Iris pigment epithelial cell (primary cell): ENCODE results near the gene SLC16A11.

Experiments used
- DNase-seq: peaks from one replicate; pipeline ENCODE4 v3.0.0-alpha.2; 2011; ENCODE audit warnings: low read depth

Gene SLC16A11

GRCh38 chr17:7025245-7025644 is 18.6 kb downstream of the SLC16A11 start:
- DNase-seq: no peak

- no peak for DNase-seq
These were observed 19.5 kb downstream of the SLC16A11 start for GRCh38 chr17:7024402-7024785.

DNA sequence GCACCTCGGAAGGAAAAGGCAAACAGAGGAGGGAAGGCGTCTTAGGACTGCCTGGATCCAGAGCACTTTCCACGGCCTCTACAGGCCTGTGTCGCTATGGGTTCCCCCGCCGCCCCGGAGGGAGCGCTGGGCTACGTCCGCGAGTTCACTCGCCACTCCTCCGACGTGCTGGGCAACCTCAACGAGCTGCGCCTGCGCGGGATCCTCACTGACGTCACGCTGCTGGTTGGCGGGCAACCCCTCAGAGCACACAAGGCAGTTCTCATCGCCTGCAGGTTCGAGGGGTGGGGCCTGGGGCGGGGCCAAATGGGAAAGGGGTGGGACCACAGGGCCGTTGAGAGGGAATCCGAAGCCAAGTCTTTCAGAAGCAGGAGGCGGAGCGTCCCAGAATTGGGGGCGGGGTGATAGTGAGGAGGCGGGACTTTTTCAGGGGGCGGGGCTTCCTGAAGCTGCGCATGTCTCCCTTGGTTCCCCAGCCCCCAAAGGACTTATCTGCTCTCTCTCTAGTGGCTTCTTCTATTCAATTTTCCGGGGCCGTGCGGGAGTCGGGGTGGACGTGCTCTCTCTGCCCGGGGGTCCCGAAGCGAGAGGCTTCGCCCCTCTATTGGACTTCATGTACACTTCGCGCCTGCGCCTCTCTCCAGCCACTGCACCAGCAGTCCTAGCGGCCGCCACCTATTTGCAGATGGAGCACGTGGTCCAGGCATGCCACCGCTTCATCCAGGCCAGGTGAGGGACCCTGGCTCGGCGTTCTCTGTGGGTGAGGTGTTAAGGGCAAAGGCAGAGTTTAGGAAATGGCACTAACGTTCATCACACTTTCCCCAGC is 20.1 kb downstream of the SLC16A11 start:
- peak; percentile 90 for DNase-seq

- DNase-seq: no peak
These were observed 20.9 kb downstream of the SLC16A11 start, which contains the start of gene BCL6B for GRCh38 chr17:7022781-7023571. TSS of gene BCL6B (plus strand) at chr17:7023050. CDS start at chr17:7023672, 622 bp downstream.

- no peak for DNase-seq
These were observed 21.7 kb downstream of the SLC16A11 start for GRCh38 chr17:7021993-7022778.

GRCh38 chr17:7020894-7021664 is 22.8 kb downstream of the SLC16A11 start:
- DNase-seq: no peak

GRCh38 chr17:7019839-7020519 is 23.9 kb downstream of the SLC16A11 start:
- DNase-seq: no peak

DNA sequence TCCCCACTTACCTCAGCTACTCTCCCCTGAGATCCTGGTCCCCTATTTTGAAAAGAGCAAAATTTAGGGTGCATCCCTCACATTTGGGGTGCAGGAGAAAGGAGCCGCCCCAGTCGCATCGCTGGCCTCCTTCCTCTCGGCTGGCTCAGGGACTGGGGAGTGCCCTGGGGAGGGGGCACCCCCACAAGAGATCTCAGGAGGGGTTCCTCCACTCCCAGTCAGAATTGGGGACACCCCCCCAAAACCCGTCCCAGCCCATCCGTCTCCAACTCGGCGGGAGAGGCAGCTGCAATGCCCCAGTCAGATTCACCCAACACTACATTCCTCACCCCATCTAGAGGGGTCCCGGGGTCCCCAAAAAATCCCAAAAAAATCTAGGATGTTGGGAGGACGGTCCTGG is 24.5 kb downstream of the SLC16A11 start:
- DNase-seq: no peak

DNA sequence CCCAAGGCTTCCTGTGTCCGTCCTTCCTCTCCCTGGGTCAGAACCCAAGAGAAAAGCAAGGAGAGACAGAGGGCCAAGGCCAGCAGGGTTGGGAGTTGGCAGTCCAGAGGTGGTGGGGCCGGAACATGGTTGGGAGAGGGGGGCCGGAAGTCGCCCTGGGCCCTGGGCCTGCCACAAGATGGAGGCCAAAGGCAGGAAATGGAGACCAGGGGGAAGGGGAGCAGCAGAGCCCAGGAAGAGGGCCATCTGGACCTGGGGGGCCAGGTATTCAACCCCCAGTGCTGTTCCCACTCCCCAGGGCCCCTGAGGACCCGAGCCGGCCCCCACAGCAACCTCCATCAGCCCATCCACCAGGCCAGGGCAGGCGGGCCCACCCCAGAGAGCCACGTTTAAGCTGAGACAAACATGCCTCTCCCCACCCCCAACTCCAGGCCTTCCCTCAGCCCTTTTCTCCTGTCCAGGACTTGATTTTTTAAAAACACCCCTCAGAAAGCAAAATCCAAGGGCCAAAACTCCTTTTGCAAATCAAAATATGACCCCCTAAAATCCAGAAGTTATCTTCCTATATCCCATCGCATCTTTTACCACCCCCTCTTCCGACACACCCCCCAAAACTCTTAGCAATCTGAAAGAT is 25.4 kb downstream of the SLC16A11 start:
- no peak for DNase-seq

GRCh38 chr17:7017827-7018200 is 26.1 kb downstream of the SLC16A11 start:
- no peak for DNase-seq

DNA sequence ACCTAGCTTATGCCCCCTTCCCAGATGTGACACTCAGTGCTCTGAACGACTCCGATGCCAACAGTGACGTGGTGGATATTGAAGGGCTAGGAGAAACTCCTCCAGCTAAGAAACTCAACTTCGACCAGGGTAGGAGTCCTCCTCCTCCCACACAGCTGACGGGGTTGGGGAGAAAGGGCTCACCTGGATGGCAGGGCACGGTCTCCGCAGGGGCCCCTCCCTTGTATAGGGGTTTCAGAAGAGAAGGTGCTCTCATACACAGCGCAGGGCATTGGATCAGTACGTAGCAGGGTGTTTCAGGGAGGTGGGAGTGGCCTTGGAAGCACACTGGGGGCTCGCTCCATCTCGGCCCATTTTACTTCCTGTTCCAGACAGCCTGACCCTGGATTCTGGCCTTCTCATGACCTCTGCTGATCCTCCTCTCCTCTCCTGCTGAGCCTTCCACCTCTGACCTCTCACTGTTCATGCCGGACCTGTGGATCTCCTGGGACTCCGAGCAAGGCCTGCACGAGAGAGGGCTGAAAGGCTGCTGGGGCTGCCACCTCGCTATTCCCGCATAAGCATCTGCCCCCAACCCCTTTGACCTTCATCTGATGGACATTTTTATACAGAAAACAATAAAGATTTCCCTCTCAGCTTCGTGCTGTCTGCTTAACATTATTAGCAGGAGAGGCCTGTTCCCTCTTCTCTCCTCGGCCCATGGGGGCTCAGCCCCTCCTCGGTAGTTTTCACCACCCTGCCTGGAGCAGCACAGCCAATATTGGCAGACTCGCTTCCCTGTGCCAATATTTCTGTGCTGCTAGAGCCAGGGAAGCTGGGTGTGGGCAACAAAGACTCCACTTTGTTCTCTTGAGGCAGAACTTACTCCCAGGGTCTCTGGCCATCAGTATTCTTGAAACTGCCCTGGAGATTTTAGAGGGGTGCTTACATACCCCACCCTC is 26.7 kb downstream of the SLC16A11 start:
- DNase-seq: no peak

- no peak for DNase-seq
These were observed 27.5 kb downstream of the SLC16A11 start for GRCh38 chr17:7016418-7016817.

DNA sequence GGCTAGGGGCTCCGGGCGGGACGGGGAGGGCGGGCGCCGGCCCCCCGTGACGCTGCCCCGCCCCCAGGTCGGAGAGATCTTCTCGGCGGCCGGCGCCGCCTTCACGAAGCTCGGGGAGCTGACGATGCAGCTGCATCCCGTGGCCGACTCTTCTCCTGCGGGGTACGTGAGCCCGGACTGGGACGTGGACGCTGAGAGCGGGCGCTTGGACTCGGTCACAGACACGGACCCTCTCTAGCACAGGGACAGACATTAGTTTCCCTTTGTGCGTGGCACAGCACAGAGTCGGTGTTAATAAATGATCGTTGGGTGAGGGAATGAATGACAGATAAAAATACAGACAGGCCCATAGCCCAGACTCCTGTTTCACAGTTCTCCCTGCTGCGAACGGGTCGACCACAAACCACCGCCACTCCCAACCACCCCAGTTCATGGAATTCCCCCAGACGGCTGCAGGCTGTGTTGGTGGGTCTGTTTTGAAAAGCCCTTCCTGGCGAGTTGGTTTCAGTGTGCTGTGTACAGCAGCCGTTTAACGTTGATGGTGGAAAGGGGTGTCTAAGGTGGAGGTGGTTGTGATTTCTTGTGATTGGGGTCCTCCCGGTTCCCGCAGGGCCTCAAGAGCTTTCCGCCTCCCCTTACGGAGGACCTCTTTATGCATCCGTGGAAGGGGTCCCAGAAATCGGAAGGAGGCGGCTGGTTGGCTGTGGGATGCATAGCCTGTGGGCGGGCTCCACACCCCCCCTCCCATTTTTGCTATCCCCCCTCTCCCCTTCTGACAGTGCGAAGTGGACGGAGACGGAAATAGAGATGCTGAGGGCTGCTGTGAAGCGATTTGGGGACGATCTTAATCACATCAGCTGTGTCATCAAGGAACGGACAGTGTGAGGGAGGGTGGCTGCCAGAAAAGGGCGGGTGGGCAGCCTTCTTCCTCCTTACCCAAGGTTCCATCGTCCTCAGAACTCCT is 28.6 kb downstream of the SLC16A11 start:
- DNase-seq: peak; percentile 87

DNA sequence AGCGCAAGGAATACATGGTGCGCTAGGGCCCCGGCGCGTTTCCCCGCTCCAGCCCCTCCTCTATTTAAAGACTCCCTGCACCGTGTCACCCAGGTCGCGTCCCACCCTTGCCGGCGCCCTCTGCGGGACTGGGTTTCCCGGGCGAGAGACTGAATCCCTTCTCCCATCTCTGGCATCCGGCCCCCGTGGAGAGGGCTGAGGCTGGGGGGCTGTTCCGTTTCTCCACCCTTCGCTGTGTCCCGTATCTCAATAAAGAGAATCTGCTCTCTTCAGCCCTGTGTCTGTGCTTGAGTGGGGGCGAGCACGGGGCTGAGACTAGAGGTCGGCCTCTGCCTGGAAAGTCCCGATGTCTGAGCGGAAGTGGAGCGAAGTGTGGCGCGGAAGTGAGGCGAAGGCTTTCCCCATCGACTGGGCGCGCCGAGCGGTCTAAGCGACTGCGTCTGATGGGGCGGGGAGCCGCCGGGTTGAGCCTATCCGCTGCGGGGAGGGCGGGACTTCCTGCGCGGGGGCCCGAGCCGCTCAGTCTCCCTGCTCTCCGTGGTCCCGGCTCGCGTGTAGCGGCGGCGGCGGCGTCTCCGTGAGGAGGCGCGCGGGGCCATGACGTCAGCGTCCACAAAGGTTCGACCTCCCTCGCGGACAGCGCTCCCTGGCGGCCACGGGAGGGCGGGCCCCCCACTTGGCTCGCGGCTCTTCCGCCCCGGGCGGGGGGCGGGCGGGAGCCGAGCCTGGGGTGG is 29.5 kb downstream of the SLC16A11 start:
- DNase-seq: peak; percentile 98

GRCh38 chr17:7011942-7012254 is 32.0 kb downstream of the SLC16A11 start:
- no peak for DNase-seq

DNA sequence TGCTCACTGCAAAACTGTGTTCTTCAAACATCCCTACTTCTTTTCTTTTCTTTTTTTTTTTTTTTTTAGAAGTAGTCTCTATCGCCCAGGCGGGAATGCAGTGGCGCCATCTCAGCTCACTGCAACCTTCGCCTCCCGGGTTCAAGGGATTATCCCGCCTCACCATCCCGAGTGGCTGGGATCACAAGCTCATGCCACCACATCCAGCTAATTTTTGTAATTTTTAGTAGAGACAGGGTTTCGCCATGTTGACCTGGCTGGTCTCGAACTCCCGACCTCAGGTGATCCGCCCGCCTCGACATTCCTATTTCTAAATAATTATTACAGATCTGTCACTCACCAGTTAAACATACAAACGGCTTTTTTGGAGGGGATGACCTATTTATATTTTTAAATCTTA is 32.5 kb downstream of the SLC16A11 start:
- no peak for DNase-seq

- no peak for DNase-seq
These were observed 33.4 kb downstream of the SLC16A11 start for GRCh38 chr17:7010523-7010922.

GRCh38 chr17:7007143-7007542 is 36.7 kb downstream of the SLC16A11 start:
- no peak for DNase-seq
